UCSD-AML1 (cell line): Measurements from ENCODE around the gene TGFBRAP1.

Experiments
- DNase-seq: peaks from one replicate; lab custom pipeline; 2025; ENCODE audit not compliant: unreplicated experiment; lab: John Stamatoyannopoulos, UW

The TGFBRAP1 gene

GRCh38 chr2:105243961-105244360, 85.6 kb downstream of the TGFBRAP1 start:
- DNase-seq = no peak

- DNase-seq = no peak
Observed at GRCh38 chr2:105242286-105242993, 87.1 kb downstream of the TGFBRAP1 start.

GRCh38 chr2:105241443-105241842, 88.1 kb downstream of the TGFBRAP1 start, which contains the start of gene GPR45:
TSS of gene GPR45 (plus strand) at chr2:105241743. CDS start at chr2:105241859, 116 bp downstream.
- no peak for DNase-seq

- DNase-seq = no peak
Observed at GRCh38 chr2:105239924-105240323, 89.6 kb downstream of the TGFBRAP1 start.

- no peak for DNase-seq
Observed at GRCh38 chr2:105238664-105239240, 90.8 kb downstream of the TGFBRAP1 start.

GRCh38 chr2:105237045-105237765, 92.3 kb downstream of the TGFBRAP1 start:
- no peak for DNase-seq

GRCh38 chr2:105236060-105236424, 93.5 kb downstream of the TGFBRAP1 start:
- no peak for DNase-seq

- peak; percentile 77 for DNase-seq
Observed at GRCh38 chr2:105235388-105236059, 94.0 kb downstream of the TGFBRAP1 start.

- no peak for DNase-seq
Observed at GRCh38 chr2:105231232-105231619, 98.3 kb downstream of the TGFBRAP1 start.

GRCh38 chr2:105224444-105224843, 105.1 kb downstream of the TGFBRAP1 start:
- DNase-seq = no peak

GRCh38 chr2:105220604-105221003, 108.9 kb downstream of the TGFBRAP1 start:
- no peak for DNase-seq

GRCh38 chr2:105215586-105216192, 113.8 kb downstream of the TGFBRAP1 start:
- DNase-seq = no peak
